SK-N-SH (cell line): ENCODE results near the gene TEX13C. TPM values are rescaled to one million over a fixed set of nuclear protein-coding genes. Genes with fewer than 3 reads are reported as not detected.

Source experiments
- CTCF ChIA-PET: fragments of 300-600, 350-600 bp; formaldehyde crosslinking; extraction: SDS; loops from one replicate; lab custom pipeline; 2021; lab: Yijun Ruan, JAX
- POLR2A ChIA-PET: fragments of 350-600 bp; sonication (Branson Sonifier 250); formaldehyde crosslinking; extraction: SDS; loops from one replicate; lab custom pipeline; 2020; ENCODE audit warnings: antibody characterized with exemption, inconsistent platforms; lab: Yijun Ruan, JAX
- DNase-seq: peaks from one replicate; pipeline ENCODE4 v3.0.0; 2012
- H2AFZ ChIP-seq: fragments of 200-600 bp; sonication (generic); 2 replicates; pipeline ENCODE4 v1.8.1; 2016; ENCODE audit warnings: antibody characterized with exemption, mild to moderate bottlenecking, low read depth
- H3F3A ChIP-seq: fragments of 200-600 bp; sonication (generic); replicated peaks from 2 replicates; pipeline ENCODE3; 2016; ENCODE audit warnings: antibody characterized with exemption, mild to moderate bottlenecking; ENCODE audit not compliant: insufficient read depth
- H3K27ac ChIP-seq, 2 experiments: fragments of 200-500 bp in 1 of 2; fragments of 200-600 bp in 1 of 2; sonication (Bioruptor generic) in 1 of 2; sonication (generic), shearing (Covaris generic) in 1 of 2; 2 replicates each; pipeline versions ENCODE4 v1.5.1 to v1.6.1; 2014 to 2016; ENCODE audit warnings: low read depth in 2 of 2, inconsistent platforms in 1 of 2, low read length in 1 of 2, mild to moderate bottlenecking in 1 of 2, mixed read lengths in 1 of 2
- H3K27me3 ChIP-seq: fragments of 200-600 bp; sonication (generic), shearing (Covaris generic); 2 replicates; pipeline ENCODE4 v1.6.1; 2016; ENCODE audit warnings: mixed run types; ENCODE audit not compliant: insufficient read depth
- H3K36me3 ChIP-seq, 2 experiments: fragments of 200-500 bp in 1 of 2; fragments of 200-600 bp in 1 of 2; sonication (Bioruptor generic) in 1 of 2; sonication (generic) in 1 of 2; replicated peaks in 1 of 2; 2 replicates each; pipeline versions ENCODE3 to v1.5.1; 2014 to 2016; ENCODE audit warnings: low read length in 1 of 2, mild to moderate bottlenecking in 1 of 2; ENCODE audit not compliant: insufficient read depth in 2 of 2, control insufficient read depth in 1 of 2
- H3K4me1 ChIP-seq, 2 experiments: fragments of 200-500 bp in 1 of 2; fragments of 200-600 bp in 1 of 2; sonication (Bioruptor generic) in 1 of 2; sonication (generic), shearing (Covaris generic) in 1 of 2; 2 replicates each; pipeline versions ENCODE4 v1.5.1 to v1.6.1; 2014 to 2016; ENCODE audit warnings: low read depth in 1 of 2, low read length in 1 of 2, mixed run types in 1 of 2; ENCODE audit not compliant: insufficient read depth in 2 of 2, control insufficient read depth in 1 of 2
- H3K4me2 ChIP-seq: fragments of 200-600 bp; sonication (generic), shearing (Covaris generic); 2 replicates; pipeline ENCODE4 v1.6.1; 2017; ENCODE audit warnings: mixed run types
- H3K4me3 ChIP-seq, 2 experiments: fragments of 200-500 bp in 1 of 2; fragments of 200-600 bp in 1 of 2; sonication (Bioruptor generic) in 1 of 2; sonication (generic), shearing (Covaris generic) in 1 of 2; 2 replicates each; pipeline versions ENCODE4 v1.5.1 to v1.8.1; 2014 to 2016; ENCODE audit warnings: low read depth in 2 of 2, inconsistent platforms in 1 of 2, low read length in 1 of 2, mild to moderate bottlenecking in 1 of 2, mixed read lengths in 1 of 2, moderate library complexity in 1 of 2
- H3K79me2 ChIP-seq: fragments of 200-600 bp; sonication (generic); 2 replicates; pipeline ENCODE4 v1.8.1; 2017; ENCODE audit warnings: mild to moderate bottlenecking; ENCODE audit not compliant: insufficient read depth
- H3K9ac ChIP-seq: fragments of 200-600 bp; sonication (generic); 2 replicates; pipeline ENCODE4 v1.6.1; 2017; ENCODE audit warnings: mixed run types
- H3K9me2 ChIP-seq: fragments of 200-600 bp; sonication (generic); 2 replicates; pipeline ENCODE4 v1.6.1; 2017; ENCODE audit warnings: mixed run types
- H3K9me3 ChIP-seq: fragments of 200-600 bp; sonication (generic); 2 replicates; pipeline ENCODE4 v1.6.1; 2017; ENCODE audit warnings: mixed run types, mild to moderate bottlenecking, moderate library complexity
- H4K20me1 ChIP-seq: fragments of 200-600 bp; sonication (generic); 2 replicates; pipeline ENCODE4 v1.6.1; 2017; ENCODE audit warnings: mild to moderate bottlenecking, mixed run types; ENCODE audit not compliant: insufficient read depth
- EZH2phosphoT487 ChIP-seq: fragments of 200-600 bp; sonication (generic); IDR thresholded peaks from 2 replicates; pipeline ENCODE4 v1.6.1; 2017; ENCODE audit warnings: low read depth, mixed run types, mild to moderate bottlenecking, antibody characterized with exemption, moderate library complexity, borderline replicate concordance
- GABPA ChIP-seq: IDR thresholded peaks from 2 replicates; pipeline ENCODE4 v1.4.0; 2012; ENCODE audit warnings: low read depth, mild to moderate bottlenecking
- MXI1 ChIP-seq: IDR thresholded peaks from 2 replicates; pipeline ENCODE4 v1.6.1; 2012; ENCODE audit warnings: mild to moderate bottlenecking, low read depth, low read length, improper control_type of control experiment
- NFIC ChIP-seq: IDR thresholded peaks from 2 replicates; pipeline ENCODE4 v1.4.0; 2012; ENCODE audit warnings: borderline replicate concordance
- RAD21 ChIP-seq: IDR thresholded peaks from 2 replicates; pipeline ENCODE4 v1.6.1; 2012; ENCODE audit warnings: mild to moderate bottlenecking, low read length
- RFX5 ChIP-seq: IDR thresholded peaks from 2 replicates; pipeline ENCODE4 v1.6.1; 2012; ENCODE audit warnings: mild to moderate bottlenecking, improper control_type of control experiment, low read length
- RXRA ChIP-seq: IDR thresholded peaks from 2 replicates; pipeline ENCODE4 v1.4.0; 2012; ENCODE audit warnings: low read depth, mild to moderate bottlenecking, borderline replicate concordance
- SMC3 ChIP-seq: IDR thresholded peaks from 2 replicates; pipeline ENCODE4 v1.6.1; 2012; ENCODE audit warnings: low read depth, low read length, improper control_type of control experiment
- TEAD4 ChIP-seq: IDR thresholded peaks from 2 replicates; pipeline ENCODE4 v1.4.0; 2012; ENCODE audit warnings: mild to moderate bottlenecking, borderline replicate concordance; ENCODE audit not compliant: insufficient read depth
- YY1 ChIP-seq: IDR thresholded peaks from 2 replicates; pipeline ENCODE4 v1.4.0; 2012; ENCODE audit warnings: low read depth, mild to moderate bottlenecking
- WGBS: methylation state at CpG from one replicate; pipeline ENCODE4 v1.1.6; 2017; ENCODE audit warnings: low lambda C conversion rate; 5-methylcytosine and 5-hydroxymethylcytosine counted together
- polyA plus RNA-seq, 3 experiments: library from polyadenylated mRNA; depleted of rRNA; stranded (reverse); fragments of >200 nt; gene quantifications; 2 replicates each; pipeline ENCODE4 v1.2.3, GENCODE V29; 2012

Gene TEX13C
- polyA plus RNA-seq, 1 of the 3 experiments (the other 2 are of a cell fraction) = 0.16 TPM

DNA sequence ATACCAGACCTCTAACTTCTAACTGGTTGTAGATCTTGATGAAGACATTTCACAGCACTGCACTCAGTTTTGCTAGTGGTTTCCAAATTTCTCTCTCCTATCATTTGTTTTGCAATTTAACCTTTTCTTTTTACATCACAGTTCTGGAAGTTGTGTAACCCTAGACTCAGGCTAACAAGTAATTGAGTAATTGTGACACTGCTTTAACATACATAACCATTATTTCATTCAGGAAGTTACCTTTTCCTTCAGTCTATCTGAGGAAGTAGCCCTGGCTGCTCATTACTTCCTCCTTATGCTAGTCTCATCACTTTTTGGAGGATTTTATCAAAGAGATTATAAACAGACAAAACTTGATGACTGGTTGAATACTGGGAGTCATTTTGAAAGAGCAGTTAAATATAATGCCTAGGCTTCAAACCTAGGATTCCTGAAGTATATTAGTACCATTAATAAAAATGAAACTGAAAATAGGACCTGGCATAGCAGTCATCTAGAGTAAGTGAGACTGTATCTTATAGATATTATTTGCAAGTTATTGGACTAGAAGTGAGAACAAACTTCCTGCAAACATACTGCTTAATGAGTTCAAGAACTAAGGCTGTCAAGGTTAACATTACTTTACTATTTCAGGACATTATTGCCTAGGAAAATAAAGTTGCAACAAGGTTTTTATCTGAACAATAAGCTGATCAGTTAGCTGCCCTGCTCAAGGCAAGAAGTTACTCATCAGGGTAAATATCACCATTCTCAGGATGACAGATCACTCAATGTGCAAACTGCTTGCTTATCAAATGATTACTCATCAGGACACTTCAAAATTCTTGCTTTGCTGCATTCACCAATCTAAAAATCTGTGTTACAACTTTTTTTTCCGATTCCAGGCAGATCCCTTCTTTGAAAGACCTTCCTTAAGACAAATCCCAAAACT, 25.6 kb upstream of the TEX13C start (continued):
- no peak for TF ChIP-seq RXRA

- WGBS = 14% methylated on average over 2 of the region's 2 CpGs
- ChIA-PET CTCF (no interaction called here), POLR2A (no interaction called here)
- H3K9me2 ChIP-seq = no peaks in the 10 kb centered on the region
- H3K4me2 ChIP-seq = no peak overlapping the region
- H3K36me3 ChIP-seq = no peaks in the 10 kb centered on the region
- no peak for TF ChIP-seq MXI1
- TF ChIP-seq YY1 = no peak
- no peak for TF ChIP-seq SMC3
- TF ChIP-seq RFX5 = no peak
- TF ChIP-seq TEAD4 = no peak
- TF ChIP-seq GABPA = no peak
- TF ChIP-seq NFIC = no peak
- TF ChIP-seq RAD21 = no peak
- TF ChIP-seq EZH2phosphoT487 = no peak
- no peaks in the 10 kb centered on the region for H4K20me1 ChIP-seq
- no peaks in the 10 kb centered on the region for H3K4me1 ChIP-seq
- H3K9me3 ChIP-seq = no peaks in the 10 kb centered on the region
- no peak overlapping the region for H3K27ac ChIP-seq
- H3K9ac ChIP-seq = no peak overlapping the region
- H3F3A ChIP-seq = no peaks in the 10 kb centered on the region
- H2AFZ ChIP-seq = no peak overlapping the region
- no peaks in the 10 kb centered on the region for H3K27me3 ChIP-seq
- H3K79me2 ChIP-seq = no peaks in the 10 kb centered on the region
- no peak for DNase-seq
- no peak overlapping the region for H3K4me3 ChIP-seq
These were observed 24.3 kb upstream of the TEX13C start for GRCh38 chrX:125295337-125295736.

DNA sequence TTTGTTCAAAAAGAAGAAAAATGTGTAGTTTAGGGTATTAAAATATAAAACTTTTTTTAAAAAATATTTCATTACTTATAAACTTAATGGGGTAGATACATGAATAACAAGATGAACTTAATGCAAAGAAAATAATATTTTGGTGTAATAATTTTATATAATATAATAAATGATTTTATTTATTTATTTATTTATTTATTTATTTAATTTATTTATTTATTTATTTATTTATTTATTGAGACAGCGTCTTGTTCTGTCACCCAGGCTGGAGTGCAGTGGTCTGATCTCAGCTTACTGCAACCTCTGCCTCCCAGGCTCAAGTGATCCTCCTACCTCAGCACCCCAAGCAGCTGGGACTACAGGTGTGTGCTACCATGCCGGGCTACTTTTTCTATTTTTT, 20.8 kb upstream of the TEX13C start:
- CTCF ChIA-PET = no interaction called here
- Histone ChIP-seq H3K9me2 (no peaks in the 10 kb centered on the region), H3K27me3 (no peaks in the 10 kb centered on the region), H3K9me3 (no peaks in the 10 kb centered on the region), H3F3A (no peaks in the 10 kb centered on the region), H3K4me1 (no peaks in the 10 kb centered on the region), H3K27ac (no peak overlapping the region), H3K79me2 (no peaks in the 10 kb centered on the region), H3K4me2 (no peak overlapping the region), H4K20me1 (no peaks in the 10 kb centered on the region), H3K9ac (no peak overlapping the region), H3K4me3 (no peak overlapping the region), H2AFZ (no peak overlapping the region), H3K36me3 (no peaks in the 10 kb centered on the region)
- no peak for DNase-seq
- POLR2A ChIA-PET = no interaction called here
- TF ChIP-seq YY1 (no peak), TEAD4 (no peak)
- 14% methylated on average over 2 of the region's 2 CpGs for WGBS
